HUES64 (cell line): Measurements from ENCODE around the gene KDM4B.

Source experiments
- H3K27ac ChIP-seq: 2 replicates; pipeline ENCODE4 v1.7.0; 2013; ENCODE audit warnings: low read depth, low read length, inconsistent platforms
- H3K27me3 ChIP-seq: 2 replicates; pipeline ENCODE4 v1.6.1; 2013; ENCODE audit warnings: mild to moderate bottlenecking, low read length; ENCODE audit not compliant: insufficient read depth
- H3K36me3 ChIP-seq: 2 replicates; pipeline ENCODE4 v1.6.1; 2013; ENCODE audit warnings: mild to moderate bottlenecking, low read length; ENCODE audit not compliant: insufficient read depth
- H3K4me1 ChIP-seq: 2 replicates; pipeline ENCODE4 v1.6.1; 2013; ENCODE audit warnings: mild to moderate bottlenecking, low read length, moderate library complexity; ENCODE audit not compliant: insufficient read depth
- H3K4me3 ChIP-seq: 2 replicates; pipeline ENCODE4 v1.5.1; 2013; ENCODE audit warnings: mild to moderate bottlenecking, low read length, moderate library complexity
- H3K9ac ChIP-seq: 2 replicates; pipeline ENCODE4 v1.6.1; 2013; ENCODE audit warnings: mild to moderate bottlenecking, low read depth, low read length
- H3K9me3 ChIP-seq: 2 replicates; pipeline ENCODE4 v1.6.1; 2013; ENCODE audit warnings: low read depth, low read length; ENCODE audit not compliant: insufficient read depth
- WGBS: fragments of 150-250, 120-280 bp; methylation state at CpG from one replicate; pipeline ENCODE4 v1.1.7; 2013; ENCODE audit warnings: missing lambda C conversion rate; 5-methylcytosine and 5-hydroxymethylcytosine counted together

KDM4B gene

GRCh38 chr19:5144545-5145179, 175.7 kb downstream of the KDM4B start:
- H3K9ac ChIP-seq, result no peak overlapping the region
- WGBS, result 95% methylated on average over 23 of the region's 23 CpGs
- no peak overlapping the region for H3K27ac ChIP-seq
- no peaks in the 10 kb centered on the region for H3K27me3 ChIP-seq
- H3K9me3 ChIP-seq, result no peaks in the 10 kb centered on the region
- H3K4me1 ChIP-seq, result no peaks in the 10 kb centered on the region
- H3K36me3 ChIP-seq, result peaks cover 40% of the 10 kb centered on the region
- no peak overlapping the region for H3K4me3 ChIP-seq

- H3K4me3 ChIP-seq, result no peak overlapping the region
- no peaks in the 10 kb centered on the region for H3K9me3 ChIP-seq
- 95% methylated on average over 52 of the region's 52 CpGs for WGBS
- H3K9ac ChIP-seq, result no peak overlapping the region
- peaks cover 8% of the 10 kb centered on the region for H3K4me1 ChIP-seq
- H3K36me3 ChIP-seq, result peaks cover 32% of the 10 kb centered on the region
- no peak overlapping the region for H3K27ac ChIP-seq
- H3K27me3 ChIP-seq, result no peaks in the 10 kb centered on the region
Measured at GRCh38 chr19:5145521-5146511, 176.9 kb downstream of the KDM4B start.

- Histone ChIP-seq H3K4me1 (peaks cover 12% of the 10 kb centered on the region), H3K36me3 (peaks cover 27% of the 10 kb centered on the region), H3K4me3 (no peak overlapping the region), H3K27me3 (no peaks in the 10 kb centered on the region), H3K9me3 (no peaks in the 10 kb centered on the region), H3K9ac (no peak overlapping the region), H3K27ac (no peak overlapping the region)
- WGBS, result 94% methylated on average over 31 of the region's 31 CpGs
Measured at GRCh38 chr19:5147074-5147977, 178.4 kb downstream of the KDM4B start.

DNA sequence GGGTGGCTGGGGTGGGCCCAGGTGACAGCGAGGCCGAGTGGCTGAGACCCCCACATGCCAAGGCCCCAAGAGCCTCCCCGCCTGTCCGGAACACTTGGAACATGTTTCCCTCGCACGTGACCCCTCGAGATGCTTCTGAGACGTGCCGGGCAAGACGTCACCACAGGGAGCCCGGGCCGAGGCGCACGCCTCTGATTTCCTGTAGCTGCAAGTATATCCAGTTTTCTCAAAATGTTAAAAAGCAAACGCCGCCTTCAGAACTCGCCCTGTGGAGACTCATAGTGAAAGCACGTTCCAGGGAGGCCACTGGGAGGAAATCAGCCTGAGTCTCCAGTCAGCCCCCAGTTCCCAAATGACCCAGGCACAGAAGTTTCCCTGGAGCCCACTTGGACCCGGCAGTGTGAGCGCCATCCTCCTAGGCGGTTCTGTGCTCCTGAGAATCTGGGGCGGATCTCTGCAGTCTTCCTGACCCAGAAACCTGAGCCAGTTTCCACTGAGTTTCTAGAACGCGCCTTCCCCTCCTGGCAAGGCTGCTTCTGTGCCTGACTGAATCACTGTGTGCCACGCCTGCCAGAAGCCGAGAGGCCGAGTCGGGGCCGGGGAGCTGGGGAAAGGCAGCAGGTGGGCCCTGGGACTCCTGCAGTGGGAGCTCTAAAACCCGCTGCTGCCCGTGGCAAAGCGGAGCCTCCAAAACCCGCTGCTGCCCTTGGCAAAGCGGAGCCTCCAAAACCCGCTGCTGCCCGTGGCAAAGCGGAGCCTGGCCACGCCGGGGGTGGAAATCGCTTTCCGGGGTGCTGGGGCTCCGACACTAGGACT, 179.3 kb downstream of the KDM4B start:
- Histone ChIP-seq H3K27ac (no peak overlapping the region), H3K4me3 (no peak overlapping the region), H3K9ac (no peak overlapping the region), H3K9me3 (no peaks in the 10 kb centered on the region), H3K27me3 (no peaks in the 10 kb centered on the region), H3K4me1 (peaks cover 12% of the 10 kb centered on the region), H3K36me3 (peaks cover 23% of the 10 kb centered on the region)
- WGBS, result 91% methylated on average over 42 of the region's 42 CpGs

DNA sequence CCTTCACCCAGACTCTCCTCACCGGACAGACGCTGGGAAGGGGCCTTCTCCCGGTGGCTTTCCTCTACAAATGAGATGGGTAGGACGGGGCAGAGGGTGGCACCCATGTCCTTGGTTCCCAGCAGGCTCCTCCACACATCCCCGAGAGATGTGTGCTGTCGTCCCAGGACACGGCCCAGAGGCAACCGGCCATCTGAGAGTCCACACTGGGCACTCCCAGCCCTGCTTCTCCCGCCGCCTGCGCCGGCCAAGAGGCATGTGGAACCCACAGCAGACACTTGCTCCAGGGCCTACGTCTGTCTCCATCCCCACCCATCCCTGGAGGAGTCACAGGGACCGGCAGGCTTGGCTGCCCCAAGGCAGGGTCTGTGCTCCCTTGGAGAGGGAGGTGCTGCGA, 179.9 kb downstream of the KDM4B start:
- Histone ChIP-seq H3K27ac (no peak overlapping the region), H3K36me3 (peaks cover 20% of the 10 kb centered on the region), H3K27me3 (no peaks in the 10 kb centered on the region), H3K9me3 (no peaks in the 10 kb centered on the region), H3K4me3 (no peak overlapping the region), H3K9ac (no peak overlapping the region), H3K4me1 (peaks cover 12% of the 10 kb centered on the region)
- WGBS, result 95% methylated on average over 15 of the region's 15 CpGs

DNA sequence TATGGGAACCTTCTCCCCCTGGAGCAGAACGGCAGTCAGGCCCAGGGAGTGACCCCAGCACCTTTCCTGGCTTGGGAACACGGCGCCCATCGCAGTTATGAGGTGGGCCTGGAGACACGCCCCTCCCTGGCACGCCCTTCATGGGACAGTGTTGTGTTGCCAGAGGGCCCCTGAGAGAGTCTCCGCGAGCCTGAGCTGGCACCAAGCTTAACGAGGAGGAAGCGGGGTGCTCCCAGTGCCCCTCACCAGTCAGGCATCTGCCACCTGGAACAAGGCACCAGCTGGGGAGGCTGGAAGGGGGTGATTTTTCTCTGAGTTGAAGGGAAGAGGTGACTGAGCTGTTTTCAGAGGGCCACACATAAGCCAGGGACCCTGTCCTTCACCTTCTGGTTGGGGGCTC, 180.6 kb downstream of the KDM4B start:
- H3K9ac ChIP-seq, result no peak overlapping the region
- H3K36me3 ChIP-seq, result peaks cover 19% of the 10 kb centered on the region
- H3K27me3 ChIP-seq, result no peaks in the 10 kb centered on the region
- no peak overlapping the region for H3K4me3 ChIP-seq
- 93% methylated on average over 10 of the region's 10 CpGs for WGBS
- peaks cover 12% of the 10 kb centered on the region for H3K4me1 ChIP-seq
- no peaks in the 10 kb centered on the region for H3K9me3 ChIP-seq
- no peak overlapping the region for H3K27ac ChIP-seq

DNA sequence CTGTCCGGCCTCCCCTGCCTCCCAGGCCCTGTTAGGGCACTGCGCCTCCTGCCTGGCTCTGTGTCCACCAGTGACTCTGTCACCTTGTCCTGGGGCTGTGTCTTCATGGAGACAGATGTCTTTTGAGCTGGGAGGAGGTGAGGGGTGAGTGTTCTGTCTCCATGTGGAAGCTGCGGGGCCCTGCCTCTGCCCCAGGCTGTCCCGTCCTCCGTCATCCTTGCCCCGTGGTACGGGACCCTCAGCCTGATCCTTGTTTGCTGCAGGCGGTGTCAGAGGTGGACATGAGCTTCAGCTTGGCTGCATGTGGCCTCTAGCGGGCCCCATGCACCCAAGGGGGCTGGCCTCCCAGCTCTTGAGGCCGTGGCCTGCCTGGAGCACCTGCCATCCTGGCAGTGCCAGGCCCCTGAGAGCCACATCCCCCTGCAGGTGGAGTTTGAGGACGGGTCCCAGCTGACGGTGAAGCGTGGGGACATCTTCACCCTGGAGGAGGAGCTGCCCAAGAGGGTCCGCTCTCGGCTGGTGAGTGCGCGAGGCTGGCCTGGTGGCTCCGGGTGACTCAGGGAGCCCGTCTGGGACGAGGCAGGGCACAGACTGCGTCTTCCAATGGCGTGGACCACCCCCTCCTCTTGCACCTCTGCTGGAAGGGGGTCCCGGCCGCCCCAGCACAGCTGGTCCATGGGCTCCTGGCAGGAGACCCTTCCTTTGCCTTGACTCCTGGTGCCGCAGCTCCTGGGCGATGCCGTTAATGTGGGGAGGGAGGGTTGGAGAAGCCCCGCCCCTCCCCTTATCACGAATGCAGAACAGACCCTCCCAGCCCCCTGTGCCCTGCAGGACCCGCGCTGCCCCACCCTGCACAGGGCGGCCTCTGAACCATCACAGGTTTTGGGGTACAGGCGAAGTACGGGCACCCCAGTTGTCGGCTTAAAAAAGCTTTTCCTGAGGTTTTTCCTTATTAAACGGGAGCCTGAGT, 181.3 kb downstream of the KDM4B start:
- 68% methylated on average over 32 of the region's 36 CpGs for WGBS
- H3K36me3 ChIP-seq, result peaks cover 13% of the 10 kb centered on the region
- no peak overlapping the region for H3K9ac ChIP-seq
- H3K4me3 ChIP-seq, result no peak overlapping the region
- H3K27ac ChIP-seq, result no peak overlapping the region; the same call in 1 of the 2 replicates
- no peaks in the 10 kb centered on the region for H3K9me3 ChIP-seq
- no peaks in the 10 kb centered on the region for H3K27me3 ChIP-seq
- peaks cover 12% of the 10 kb centered on the region for H3K4me1 ChIP-seq

DNA sequence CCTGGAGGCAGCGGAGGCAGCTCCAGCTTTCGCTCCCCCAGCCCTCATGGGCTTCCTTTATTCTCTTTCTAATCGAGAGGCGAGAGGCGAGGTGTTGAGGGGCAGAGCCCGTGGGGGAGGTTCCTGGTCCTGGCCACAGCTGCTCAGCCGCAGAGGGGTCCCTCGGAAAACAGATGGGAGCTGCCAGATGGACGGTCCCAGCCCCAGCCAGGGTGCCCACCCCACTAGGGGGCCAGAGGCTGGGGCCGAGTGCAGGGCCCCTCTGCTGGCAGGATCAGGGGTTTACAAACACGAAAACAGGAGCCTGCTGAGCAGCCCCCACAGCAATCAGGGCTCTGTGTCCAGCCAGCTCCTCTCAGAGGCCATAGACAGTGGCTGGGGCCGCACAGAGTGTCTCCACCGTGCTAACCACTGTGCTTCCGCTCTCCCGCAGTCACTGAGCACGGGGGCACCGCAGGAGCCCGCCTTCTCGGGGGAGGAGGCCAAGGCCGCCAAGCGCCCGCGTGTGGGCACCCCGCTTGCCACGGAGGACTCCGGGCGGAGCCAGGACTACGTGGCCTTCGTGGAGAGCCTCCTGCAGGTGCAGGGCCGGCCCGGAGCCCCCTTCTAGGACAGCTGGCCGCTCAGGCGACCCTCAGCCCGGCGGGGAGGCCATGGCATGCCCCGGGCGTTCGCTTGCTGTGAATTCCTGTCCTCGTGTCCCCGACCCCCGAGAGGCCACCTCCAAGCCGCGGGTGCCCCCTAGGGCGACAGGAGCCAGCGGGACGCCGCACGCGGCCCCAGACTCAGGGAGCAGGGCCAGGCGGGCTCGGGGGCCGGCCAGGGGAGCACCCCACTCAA, 182.2 kb downstream of the KDM4B start:
- Histone ChIP-seq H3K27ac (no peak overlapping the region), H3K4me1 (peaks cover 12% of the 10 kb centered on the region), H3K4me3 (no peak overlapping the region), H3K9ac (no peak overlapping the region; the same call in 1 of the 2 replicates), H3K36me3 (peaks cover 8% of the 10 kb centered on the region), H3K9me3 (no peaks in the 10 kb centered on the region), H3K27me3 (no peaks in the 10 kb centered on the region)
- 72% methylated on average over 52 of the region's 52 CpGs for WGBS
